Thyroid gland (tissue), 4 donors: Measurements from ENCODE around the gene CABP4.

ENCODE experiments used
- POLR2A ChIP-seq, 2 donors: fragments of 450-650 bp; IDR thresholded peaks; one replicate each; pipeline ENCODE4 v1.6.1; 2017; ENCODE audit warnings: antibody characterized with exemption in 2 of 2, mild to moderate bottlenecking in 2 of 2, moderate library complexity in 1 of 2
- TF ChIP-seq, protein P1 (sequence below), 6 experiments: fragments of 200-600 bp in 3 of 6; fragments of 450-650 bp in 3 of 6; sonication (generic) in 3 of 6; IDR thresholded peaks; one replicate each; pipeline ENCODE4 v1.5.1; 2016 to 2019; ENCODE audit warnings: antibody characterized with exemption in 6 of 6, mild to moderate bottlenecking in 2 of 6, inconsistent platforms in 1 of 6, moderate library complexity in 1 of 6

- TF ChIP-seq, protein P1, sequence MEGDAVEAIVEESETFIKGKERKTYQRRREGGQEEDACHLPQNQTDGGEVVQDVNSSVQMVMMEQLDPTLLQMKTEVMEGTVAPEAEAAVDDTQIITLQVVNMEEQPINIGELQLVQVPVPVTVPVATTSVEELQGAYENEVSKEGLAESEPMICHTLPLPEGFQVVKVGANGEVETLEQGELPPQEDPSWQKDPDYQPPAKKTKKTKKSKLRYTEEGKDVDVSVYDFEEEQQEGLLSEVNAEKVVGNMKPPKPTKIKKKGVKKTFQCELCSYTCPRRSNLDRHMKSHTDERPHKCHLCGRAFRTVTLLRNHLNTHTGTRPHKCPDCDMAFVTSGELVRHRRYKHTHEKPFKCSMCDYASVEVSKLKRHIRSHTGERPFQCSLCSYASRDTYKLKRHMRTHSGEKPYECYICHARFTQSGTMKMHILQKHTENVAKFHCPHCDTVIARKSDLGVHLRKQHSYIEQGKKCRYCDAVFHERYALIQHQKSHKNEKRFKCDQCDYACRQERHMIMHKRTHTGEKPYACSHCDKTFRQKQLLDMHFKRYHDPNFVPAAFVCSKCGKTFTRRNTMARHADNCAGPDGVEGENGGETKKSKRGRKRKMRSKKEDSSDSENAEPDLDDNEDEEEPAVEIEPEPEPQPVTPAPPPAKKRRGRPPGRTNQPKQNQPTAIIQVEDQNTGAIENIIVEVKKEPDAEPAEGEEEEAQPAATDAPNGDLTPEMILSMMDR (IDR thresholded peaks at IDR 0.05), result no peak
- no peak for TF ChIP-seq POLR2A (IDR thresholded peaks at IDR 0.05)
Measured at GRCh38 chr11:67451658-67451976, 3.5 kb upstream of the CABP4 start.
